ENCODE measurements around the gene SNAP47.

- TF ChIP-seq CTCF (IDR thresholded peaks at IDR 0.05), result no peak
- TF ChIP-seq EZH2 (IDR thresholded peaks at IDR 0.05), result no peak
- TF ChIP-seq EZH2phosphoT487 (IDR thresholded peaks at IDR 0.05), result no peak
Measured at GRCh38 chr1:227790034-227790400, 54.8 kb downstream of the SNAP47 start.
